GM18907 (cell line): ENCODE data around the gene YIPF1.
A peak's percentile ranks its signal among the peaks of the same experiment; 100 is the strongest.

ENCODE experiments used
- ATAC-seq: cut with Tn5 transposase; IDR thresholded peaks from one replicate; pipeline ENCODE4 v1.9.1; 2021; ENCODE audit warnings: mild to moderate bottlenecking, moderate library complexity; ENCODE audit not compliant: unreplicated experiment

YIPF1 gene

DNA sequence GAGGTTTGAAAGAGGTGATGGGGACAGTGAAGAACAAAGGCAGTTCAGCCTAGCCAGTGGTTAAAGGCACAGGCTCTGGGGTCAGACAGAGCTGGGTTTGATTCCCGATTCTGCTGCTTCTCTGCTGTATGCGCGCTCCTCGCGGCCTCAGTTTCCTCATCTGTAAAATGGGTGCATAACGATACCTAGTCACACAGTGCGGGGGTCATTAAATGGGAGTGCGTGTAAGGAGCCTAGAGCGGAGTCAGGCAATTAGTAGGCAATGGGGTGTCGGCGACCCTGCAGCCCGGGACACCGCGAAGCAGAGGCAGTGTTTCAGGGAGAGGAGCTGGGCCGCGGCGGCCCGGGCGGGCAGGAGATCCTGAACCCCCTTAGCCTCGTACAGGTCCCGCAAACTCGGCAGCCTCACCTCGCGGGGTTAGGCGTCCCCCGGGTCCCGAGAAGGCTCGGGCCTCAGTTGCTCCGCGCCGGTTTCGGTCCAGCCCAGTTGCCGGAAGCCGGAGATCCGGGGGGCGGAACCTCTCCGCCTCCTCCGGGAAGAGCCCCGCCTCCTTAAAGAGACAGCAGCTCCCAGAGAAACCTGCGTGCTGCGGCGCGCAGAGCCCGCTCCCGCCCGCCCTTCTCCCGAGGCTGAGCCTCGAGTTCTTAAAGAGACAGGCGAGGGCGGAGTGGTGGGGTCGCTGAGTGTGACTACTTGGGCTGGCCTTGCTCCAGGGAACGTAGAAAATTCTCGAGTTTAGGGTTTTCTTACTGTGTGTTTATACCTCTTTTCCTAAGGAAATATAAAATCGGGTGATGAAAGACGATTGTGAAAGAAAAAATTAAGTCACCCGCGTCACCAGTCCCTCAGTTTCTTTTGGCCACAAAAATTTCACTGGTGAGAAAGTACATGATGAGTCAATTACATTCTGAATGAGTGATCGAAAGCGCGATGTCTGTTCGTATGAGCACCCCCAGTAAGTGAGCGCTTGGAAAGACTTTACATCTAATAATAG, at the start of gene YIPF1:
Gene YIPF1, minus strand, starts transcription at position 494 of the 995 bp plus-strand sequence. CDS start 860 bp downstream, outside the sequence.
- ATAC-seq, result peak; percentile 82

DNA sequence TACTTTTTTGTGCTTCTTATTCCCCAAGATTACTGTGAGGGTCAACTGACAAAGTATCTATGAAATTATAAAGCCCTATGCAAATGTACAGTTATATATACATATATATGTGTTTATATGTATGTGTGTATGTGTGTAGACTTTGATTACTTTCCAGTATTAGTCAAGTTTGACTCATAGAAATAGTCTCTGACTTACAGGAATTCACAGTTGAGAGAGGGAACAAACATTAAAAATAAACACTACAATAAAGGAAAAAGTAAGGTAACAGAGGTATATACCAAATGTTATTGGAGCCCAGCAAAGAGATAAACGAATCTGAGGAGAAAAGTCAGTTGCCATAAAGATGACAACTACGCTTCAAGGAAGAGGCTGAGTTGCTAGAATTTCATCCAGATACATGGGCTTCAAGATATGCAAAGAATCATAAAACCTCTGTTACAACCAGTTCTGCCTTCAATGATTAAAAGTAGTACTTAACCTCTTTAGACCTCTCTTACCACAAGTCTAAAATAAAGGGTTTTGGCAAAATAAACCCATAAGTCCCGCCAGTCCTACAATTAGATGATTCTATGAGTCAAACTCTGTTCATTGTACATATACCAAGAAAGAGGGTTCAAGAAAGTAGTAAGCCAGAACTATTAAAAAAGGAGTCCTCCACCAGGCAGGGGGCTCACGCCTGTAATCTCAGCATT, 48.7 kb upstream of the YIPF1 start:
- ATAC-seq, result no peak

DNA sequence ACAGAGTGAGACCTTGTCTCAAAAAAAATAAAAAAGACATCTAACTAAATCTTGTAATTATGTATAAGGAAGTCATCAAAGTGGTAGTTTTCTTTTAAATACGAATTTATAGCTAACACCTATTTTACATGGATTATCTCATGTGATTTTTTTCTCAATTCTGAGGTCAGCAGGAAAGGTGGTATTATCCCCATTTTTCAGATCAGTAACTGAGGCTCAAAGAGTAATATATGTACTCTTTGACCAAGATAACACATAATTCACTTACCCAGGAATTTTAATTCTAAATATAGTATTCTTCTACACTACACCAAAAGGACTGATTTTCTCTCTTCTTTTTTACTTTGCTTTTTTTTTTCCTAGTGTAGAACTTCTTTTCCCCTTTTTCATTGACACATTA, 46.8 kb upstream of the YIPF1 start:
- no peak for ATAC-seq

DNA sequence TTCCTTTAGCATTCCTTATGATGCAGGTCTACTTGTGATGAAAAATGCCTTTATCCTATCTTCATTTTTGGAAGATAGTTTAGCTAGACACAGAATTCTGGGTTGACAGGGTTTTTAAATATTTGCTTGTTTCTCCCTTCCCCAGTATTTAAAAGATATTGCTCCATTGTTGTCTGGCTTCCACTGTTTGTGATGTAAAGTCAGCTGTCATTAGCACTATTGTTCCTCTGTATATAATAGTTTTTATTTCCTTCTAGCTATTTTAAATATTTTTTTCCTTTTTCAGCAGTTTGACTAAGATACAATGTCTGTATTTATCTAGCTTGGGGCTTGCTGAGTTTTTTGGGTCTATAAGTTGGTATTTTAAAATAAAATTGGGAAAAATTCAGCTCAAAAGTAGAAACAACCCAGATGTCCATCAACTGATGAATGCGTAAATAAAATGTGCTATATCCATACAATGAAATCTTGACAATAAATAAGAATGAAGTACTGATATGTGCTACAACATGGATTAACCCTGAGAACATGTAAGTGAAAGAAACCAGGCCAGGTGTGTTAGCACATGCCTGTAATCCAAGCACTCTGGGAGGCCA, 44.7 kb upstream of the YIPF1 start:
- ATAC-seq, result no peak

DNA sequence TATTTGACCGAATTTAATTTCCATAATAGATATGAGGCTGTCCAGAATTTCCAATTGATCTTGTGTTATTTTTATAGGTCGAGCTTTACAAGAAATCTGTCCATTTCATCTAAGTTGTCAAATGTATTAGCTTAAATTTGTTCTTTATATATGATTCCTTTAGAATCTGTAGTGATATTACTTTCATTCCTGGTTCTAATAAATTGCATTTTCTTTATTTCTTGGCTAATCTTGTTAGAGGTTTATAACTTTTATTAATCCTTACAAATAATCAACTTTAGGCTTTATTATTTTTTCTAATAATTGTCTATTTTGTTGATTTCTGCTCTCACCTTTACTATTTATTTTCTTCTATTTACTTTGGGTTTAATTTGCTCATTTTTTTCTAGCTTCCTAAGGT, 41.9 kb upstream of the YIPF1 start:
- ATAC-seq, result no peak

DNA sequence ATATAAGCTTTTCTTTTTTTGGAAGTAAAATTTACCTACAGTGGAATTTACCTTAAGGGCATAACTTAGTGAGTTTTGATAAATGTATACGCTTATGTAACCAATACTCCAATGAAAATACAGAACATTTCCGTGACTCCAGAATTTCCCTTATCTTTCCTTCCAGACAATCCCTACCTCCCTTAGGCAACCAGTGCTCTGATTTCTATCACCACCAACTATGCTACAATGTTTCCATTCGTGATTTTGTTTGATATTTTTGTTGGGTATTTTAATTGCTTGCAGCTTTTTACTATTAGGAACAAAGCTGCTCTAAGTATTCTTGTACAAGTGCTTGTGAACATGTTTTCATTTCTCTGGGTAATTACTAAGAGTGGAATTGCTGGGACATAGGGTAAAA, 41.3 kb upstream of the YIPF1 start:
- ATAC-seq, result no peak

DNA sequence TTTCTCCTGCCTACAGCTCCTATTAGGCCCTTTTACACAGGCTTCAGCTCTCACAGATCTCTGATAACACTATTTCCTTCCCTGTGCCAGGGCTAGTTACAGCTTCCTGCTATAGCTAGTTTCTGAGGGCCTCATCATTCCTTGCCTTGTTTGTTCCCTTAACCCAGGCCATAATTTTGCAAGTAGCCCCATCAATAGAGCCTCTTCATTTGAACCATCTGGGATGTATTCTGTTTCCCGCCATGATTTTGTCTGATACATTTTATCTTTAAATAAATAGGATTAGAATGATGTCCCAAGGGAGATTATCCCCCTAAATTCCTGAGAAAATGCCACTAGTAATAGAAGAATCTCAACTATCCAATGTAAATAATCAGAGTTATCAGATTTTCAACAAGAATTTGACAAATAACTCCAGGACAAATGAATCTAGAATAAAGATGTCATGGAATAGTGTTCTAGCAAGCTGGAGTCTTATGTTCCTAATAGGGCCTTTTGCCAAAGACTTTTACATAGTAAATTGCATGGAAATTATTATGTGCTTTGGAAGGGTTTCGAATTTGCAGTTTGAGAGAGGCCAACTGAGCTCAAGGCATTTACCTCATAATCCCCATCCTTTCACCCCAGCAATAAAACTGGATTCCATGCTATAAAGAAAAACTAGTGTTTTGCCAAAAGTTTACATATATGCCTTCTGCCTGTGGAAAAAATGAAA, 39.8 kb upstream of the YIPF1 start:
- no peak for ATAC-seq

DNA sequence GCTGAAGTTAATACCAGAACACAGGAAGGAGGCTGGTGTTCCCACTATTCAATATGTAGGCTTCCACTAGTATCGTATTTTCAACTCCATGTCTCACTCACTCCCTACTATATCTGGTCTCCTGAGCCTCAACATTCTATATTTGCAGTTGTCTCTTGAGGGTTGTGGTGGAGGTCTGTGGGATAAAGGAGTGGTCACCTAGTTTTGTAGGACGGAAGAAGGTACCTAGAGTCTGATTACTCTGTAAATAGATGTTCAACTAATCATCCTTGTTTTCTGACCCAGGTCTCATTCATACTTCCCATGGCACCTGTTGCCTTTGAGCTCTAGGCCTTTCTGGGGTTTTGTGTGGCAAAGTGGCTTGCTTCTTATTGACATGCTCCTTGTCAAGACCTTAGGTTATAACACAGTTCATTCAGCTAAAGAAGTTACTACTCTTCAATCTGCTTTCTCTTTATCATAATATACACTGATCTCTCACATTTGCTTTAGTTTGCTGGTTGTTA, 37.8 kb upstream of the YIPF1 start:
- ATAC-seq, result no peak

DNA sequence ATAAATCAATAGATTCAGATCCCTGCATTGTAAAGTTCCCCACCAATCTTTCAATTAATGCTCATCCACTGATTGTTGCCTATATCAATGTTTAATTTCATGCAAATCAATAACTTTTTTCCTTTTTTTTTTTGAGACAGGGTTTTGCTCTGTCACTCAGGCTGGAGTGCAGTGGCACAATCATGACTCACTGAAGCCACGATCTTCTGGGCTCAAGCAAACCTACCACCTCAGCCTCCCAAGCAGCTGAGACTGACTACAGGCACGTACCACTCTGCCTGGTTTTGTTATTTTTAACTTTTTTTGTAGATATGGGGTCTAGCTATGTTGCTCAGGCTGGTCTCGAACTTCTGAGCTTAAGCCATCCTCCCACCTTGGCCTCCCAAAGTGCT, 30.1 kb upstream of the YIPF1 start:
- no peak for ATAC-seq

DNA sequence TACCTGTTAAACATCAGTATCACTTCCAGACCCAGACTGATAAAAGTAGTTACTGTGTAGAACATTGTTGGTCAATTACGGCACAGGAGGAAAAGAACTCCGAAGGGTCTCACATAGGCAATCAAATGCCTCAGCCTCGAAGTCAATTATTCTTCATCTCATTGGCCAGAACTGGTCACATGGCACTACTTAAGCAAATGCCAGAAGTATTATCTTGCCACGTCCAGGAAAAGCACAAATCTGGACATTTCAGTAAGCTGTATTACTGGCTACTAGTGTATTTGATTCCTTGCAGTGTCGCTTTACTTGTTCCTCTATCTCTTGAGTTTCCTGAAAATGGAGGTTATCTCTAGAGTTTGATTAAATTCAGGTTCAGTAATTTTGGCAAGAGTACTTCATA, 28.7 kb upstream of the YIPF1 start:
- no peak for ATAC-seq

DNA sequence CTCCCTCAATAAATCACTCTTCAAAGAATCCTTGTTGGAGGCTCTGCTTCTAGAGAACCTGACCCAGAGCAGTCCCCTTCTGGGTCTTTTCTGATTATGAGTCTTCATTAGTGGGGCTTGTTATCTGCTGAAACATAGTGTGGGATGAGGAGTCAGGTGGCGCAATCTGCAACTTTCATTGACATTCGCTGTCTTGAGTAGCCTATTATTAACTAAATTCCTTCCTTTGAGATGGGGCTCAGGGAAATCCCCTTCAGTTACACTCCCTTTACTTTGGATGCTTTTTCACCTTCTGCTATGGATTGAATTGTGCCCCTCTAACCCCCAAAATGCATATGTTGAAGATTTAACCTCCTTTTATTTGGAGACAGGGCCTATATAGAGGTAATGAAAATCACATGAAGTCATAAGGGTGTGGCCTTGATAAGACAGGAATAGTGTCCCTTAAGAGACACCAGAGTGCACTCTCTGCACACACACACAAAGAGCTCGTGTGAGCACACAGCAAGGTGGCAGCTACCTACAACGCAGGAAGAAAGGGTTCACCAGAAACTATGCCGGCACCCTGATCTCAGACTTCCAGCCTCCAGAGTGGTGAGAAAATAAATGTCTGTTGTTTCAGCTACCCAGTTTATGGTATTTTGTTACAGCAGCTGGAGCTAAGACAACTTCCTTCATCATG, 23.9 kb upstream of the YIPF1 start:
- ATAC-seq, result no peak

DNA sequence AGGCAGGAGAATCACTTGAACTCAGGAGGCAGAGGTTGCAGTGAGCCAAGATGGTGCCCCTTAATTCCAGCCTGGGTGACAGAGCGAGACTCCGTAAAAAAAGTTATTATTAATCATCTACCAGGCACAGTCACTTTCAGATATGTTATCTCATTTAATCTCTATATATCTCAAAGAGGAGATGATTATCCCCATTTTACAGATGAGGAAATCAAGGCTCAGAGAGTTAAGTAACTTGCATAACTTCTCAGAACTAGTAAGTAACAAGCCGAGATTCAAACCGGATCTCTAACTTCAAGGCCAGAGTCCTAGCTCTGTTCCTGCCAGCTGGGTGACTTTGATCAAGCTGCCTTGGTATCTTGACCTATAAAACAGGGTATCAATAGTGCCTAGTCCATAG, 21.8 kb upstream of the YIPF1 start:
- no peak for ATAC-seq

DNA sequence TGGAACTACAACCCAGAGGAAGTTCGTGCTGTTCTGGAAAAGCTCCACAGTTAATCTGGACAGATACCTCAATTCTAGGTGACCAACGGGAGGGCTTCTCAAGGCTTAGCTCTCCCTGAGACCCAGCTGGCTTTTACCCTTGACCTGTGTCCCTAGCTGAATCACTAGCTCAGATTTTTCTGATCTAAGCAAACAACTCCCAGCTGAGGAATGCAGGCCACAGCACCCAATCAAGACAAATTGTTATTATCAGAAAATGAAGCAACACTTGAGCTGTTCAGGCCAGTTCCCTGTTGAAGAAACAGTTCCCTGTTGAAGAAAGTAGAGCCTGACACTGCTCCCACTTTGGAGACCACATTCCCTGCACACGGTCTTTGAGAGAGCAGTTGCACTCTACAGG, 20.3 kb upstream of the YIPF1 start:
- ATAC-seq, result no peak

DNA sequence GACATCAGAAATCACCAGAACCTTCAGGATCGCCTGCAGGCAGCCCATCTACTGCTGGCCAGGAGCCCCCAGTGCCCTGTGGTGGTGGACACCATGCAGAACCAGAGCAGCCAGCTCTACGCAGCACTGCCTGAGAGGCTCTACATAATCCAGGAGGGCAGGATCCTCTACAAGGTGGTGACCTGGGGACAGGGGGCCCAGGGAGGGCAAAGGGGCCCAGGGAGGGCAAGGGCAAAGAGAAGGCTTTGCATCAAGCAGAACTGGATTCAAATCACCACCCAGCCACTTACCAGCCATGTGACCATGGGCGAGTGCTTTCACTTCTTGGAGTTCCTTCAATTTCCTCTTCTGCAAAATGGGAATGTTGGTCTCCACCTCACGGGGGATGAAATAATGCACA, 16.5 kb upstream of the YIPF1 start:
- no peak for ATAC-seq

DNA sequence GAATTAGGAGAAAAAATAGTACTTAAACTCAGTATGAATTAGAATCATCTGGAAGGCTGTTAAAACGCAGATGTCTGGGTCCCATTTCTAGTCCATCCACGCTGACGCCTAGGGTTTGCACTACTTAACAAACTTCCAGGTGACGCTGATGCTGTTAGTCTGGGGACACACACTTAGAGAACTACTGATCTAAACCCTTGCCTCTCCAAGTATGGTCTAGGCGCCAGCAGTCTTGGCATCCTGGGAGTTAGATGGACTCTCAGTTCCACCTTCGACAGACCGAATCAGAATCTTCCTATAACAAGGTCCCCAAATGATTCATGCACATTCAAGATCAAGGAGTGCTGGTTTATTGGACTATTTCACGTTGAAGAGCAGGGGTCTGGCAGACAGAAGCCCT, 15.9 kb upstream of the YIPF1 start:
- ATAC-seq, result no peak

DNA sequence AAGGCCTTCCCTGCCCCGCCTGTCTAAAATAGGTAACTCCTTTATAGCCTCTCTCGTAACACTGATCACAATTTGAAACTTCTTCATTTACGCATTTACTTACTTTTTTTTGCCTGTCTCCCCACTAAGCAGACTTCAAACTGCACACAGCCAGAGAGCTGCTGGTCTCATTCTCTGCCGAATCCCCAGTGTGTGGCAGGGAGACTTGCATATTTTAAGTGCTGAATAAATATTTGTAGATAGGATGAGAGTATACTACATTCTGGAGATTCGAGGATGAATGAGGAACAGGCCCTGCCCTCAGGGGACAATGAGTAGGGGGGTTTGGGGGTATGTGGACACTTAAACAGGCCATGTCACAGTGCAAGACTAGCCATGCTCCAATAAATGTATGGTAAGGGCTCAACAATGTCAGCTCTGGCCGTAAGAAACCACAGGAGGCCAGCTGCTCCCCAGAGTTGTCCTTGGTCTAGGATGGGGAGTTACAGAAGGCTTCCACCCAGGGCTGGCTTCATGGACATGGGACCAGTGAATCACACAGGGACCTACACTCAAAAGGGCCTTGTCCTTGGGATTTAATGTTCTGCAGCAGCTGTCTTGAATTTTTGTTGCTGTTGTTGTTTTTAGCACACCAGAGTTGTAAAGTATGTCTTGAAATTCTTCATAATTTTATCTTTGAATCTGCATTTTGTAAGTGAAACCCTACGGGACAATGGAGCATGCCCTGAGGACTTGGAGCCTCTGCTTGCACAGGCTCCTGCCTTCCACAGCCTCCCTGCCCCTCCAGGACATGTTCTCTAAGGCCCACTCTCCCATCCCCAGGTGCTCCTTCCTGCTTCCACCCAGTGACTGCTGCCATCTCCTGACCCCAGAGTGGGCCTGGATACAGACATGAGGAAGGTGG, 12.9 kb upstream of the YIPF1 start:
- ATAC-seq, result no peak

DNA sequence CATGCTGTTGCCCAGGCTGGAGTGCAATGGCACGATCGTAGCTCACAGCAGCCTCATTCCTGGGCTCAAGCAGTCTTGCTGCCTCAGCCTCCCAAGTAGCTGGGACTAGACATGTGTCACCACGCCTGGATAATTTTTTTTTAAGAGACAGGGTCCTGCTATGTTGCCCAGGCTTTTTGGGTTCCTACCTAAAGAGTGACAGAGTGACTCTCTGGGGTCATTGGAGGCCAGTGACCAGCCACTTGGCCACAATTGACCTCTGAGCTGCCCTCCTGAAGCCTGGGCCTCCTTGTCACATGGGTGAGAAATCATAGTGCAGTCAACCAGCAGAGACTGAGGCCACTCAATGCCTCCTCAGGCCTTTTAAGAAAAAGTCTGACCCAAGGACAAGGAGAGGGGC, 10.1 kb upstream of the YIPF1 start:
- no peak for ATAC-seq

DNA sequence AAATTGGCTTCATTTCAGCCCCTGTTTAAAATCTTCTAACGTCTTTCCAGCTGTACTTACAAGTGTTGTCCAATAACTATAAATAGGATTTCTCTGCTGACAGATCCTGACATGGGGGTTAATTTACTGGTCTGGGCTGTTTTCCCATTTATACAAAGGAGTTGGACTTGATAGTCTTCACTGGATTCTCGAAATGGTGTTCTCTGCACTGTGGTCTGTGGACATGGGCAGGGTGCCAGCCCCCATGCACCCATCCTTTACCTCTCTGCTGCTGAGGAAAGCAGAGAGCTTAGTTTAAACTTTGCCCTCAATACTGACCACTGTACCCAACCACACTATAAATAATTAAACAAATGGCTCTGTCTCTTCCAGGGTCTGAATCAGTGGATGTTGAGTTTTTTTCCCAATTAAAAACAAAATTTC, 9.6 kb upstream of the YIPF1 start:
- no peak for ATAC-seq

DNA sequence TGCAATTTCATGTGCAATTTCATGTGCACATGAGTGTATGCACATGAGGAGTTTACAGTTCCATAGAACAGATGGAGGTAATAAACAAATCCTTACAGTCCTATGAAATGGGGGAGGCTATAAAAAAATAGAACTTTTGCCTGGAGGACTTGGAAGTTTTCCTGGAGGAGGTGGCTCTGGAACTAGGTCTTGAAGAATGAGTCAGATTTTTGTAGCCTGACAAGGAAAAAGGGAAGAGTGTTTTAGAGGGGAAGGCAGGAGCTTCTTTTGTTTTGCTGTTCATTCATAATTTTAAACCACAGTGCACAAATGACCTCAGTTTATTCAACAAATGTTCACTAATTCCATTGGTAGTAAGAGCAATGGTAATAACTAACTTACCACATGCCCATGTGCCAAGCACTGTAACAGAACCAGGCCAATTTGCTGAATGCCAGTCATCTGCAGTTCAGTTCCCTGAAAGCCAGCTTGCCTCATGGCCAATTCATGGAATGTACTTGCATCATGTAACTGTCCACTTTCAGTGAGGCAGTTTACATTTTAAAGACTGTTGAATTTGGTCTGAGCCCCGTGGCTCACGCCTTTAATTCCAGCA, 7.1 kb upstream of the YIPF1 start:
- ATAC-seq, result no peak
